Measurements from ENCODE around the gene MRPL36.

- no peak for TF ChIP-seq CTCF (conservative IDR thresholded peaks at IDR 0.05; ENCODE audit: low read depth, low read length)
- TF ChIP-seq EZH2 (IDR thresholded peaks at IDR 0.05; ENCODE audit: borderline replicate concordance, low read depth, low read length, poor library complexity, severe bottlenecking), result no peak
Measured at GRCh38 chr5:1757511-1757910, 42.1 kb downstream of the MRPL36 start.

Data from A673 (cell line).